ENCODE data around the gene UBE2Q2. TPM values are rescaled to one million over a fixed set of nuclear protein-coding genes. Genes with fewer than 3 reads are reported as not detected.

The UBE2Q2 gene
- polyA plus RNA-seq, 1 of the 3 experiments (the other 2 are of a cell fraction) = 14.5 TPM

GRCh38 chr15:75930866-75931265 lies 87.6 kb downstream of the UBE2Q2 start:
- Histone ChIP-seq H3K4me2 (no peak overlapping the region), H4K20me1 (ENCODE audit: insufficient read depth) (peaks cover 29% of the 10 kb centered on the region), H3K27ac (ENCODE audit: low read depth in 2 of 2, low read length in 1 of 2) (no peak overlapping the region), H3K27me3 (ENCODE audit: insufficient read depth) (no peaks in the 10 kb centered on the region), H2AFZ (ENCODE audit: low read depth) (no peak overlapping the region), H3K36me3 (replicated peaks in 1 of 2; ENCODE audit: control insufficient read depth in 1 of 2, insufficient read depth in 2 of 2, low read length in 1 of 2) (peaks cover 59 to 78% of the 10 kb centered on the region in 2 experiments), H3F3A (replicated peaks; ENCODE audit: insufficient read depth) (peaks cover 4% of the 10 kb centered on the region), H3K4me3 (ENCODE audit: low read depth in 2 of 2, low read length in 1 of 2) (no peak overlapping the region), H3K79me2 (ENCODE audit: insufficient read depth) (peaks cover 26% of the 10 kb centered on the region; the same call in 1 of the 2 replicates), H3K9me2 (no peaks in the 10 kb centered on the region), H3K9ac (no peak overlapping the region), H3K4me1 (ENCODE audit: control insufficient read depth in 1 of 2, insufficient read depth in 2 of 2, low read depth in 1 of 2, low read length in 1 of 2) (peaks cover 0 to 2% of the 10 kb centered on the region in 2 experiments; a peak in 2 of 4 replicates), H3K9me3 (no peaks in the 10 kb centered on the region)
- no peak for DNase-seq
- TF ChIP-seq REST (IDR thresholded peaks at IDR 0.05; ENCODE audit: low read depth, low read length) (no peak), TCF12 (IDR thresholded peaks at IDR 0.05) (no peak), FOSL2 (IDR thresholded peaks at IDR 0.05; ENCODE audit: borderline replicate concordance, low read depth) (no peak), POLR2AphosphoS5 (IDR thresholded peaks at IDR 0.05; ENCODE audit: low read depth, low read length) (no peak), RAD21 (IDR thresholded peaks at IDR 0.05; ENCODE audit: low read length) (no peak), FOXJ3 (CRISPR knock-in tag; IDR thresholded peaks at IDR 0.05) (no peak), EP300 (IDR thresholded peaks at IDR 0.05; ENCODE audit: borderline replicate concordance in 1 of 2, low read depth in 1 of 2, low read length in 1 of 2) (no peak)
- CTCF ChIA-PET = interaction anchor here (1.2 to 2.6 kb wide), 2 partner anchors 11 to 65 kb away, joined by 3 to 20 read pairs; no protein-coding TSS in a partner anchor
- WGBS (ENCODE audit: low lambda C conversion rate) = 100% methylated on average over 2 of the region's 2 CpGs
- POLR2A ChIA-PET = no interaction called here

DNA sequence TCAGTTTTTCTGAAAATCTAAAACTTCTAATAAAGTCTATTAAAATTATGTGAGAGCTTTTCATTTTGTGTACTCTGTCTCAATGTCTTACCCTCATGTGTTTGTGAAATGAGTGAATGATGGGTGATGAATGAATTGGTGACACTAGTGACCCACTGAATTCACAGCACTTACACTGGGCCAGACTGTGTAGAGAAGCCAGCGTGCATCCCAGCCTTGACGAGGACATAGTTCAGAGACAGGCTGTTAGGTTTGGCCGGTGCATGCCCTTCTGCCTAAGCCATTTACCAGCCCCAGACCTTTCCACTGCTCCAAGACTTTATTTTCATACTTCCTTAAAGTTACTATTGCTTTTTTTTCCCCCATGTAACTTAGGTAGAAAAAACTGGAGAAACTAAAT lies 99.2 kb downstream of the UBE2Q2 start:
- DNase-seq = no peak
- CTCF ChIA-PET = no interaction called here
- TF ChIP-seq CHD2 (IDR thresholded peaks at IDR 0.05; ENCODE audit: low read length, partially characterized antibody) (no peak), SMC3 (IDR thresholded peaks at IDR 0.05; ENCODE audit: low read depth, low read length) (no peak), RCOR1 (IDR thresholded peaks at IDR 0.05; ENCODE audit: low read length) (no peak), TAF1 (IDR thresholded peaks at IDR 0.05; ENCODE audit: borderline replicate concordance, low read depth, low read length) (no peak), PBX3 (IDR thresholded peaks at IDR 0.05) (no peak), EZH2phosphoT487 (IDR thresholded peaks at IDR 0.05; ENCODE audit: borderline replicate concordance, low read depth) (no peak), IRF3 (IDR thresholded peaks at IDR 0.05; ENCODE audit: low read depth, low read length) (no peak), YY1 (IDR thresholded peaks at IDR 0.05; ENCODE audit: low read depth) (no peak), USF2 (IDR thresholded peaks at IDR 0.05; ENCODE audit: borderline replicate concordance, low read depth, low read length) (no peak), EP300 (IDR thresholded peaks at IDR 0.05; ENCODE audit: borderline replicate concordance in 1 of 2, low read depth in 1 of 2, low read length in 1 of 2) (no peak), TCF12 (IDR thresholded peaks at IDR 0.05) (no peak), RFX5 (IDR thresholded peaks at IDR 0.05; ENCODE audit: low read length) (no peak), MXI1 (IDR thresholded peaks at IDR 0.05; ENCODE audit: low read depth, low read length) (no peak), ELF1 (IDR thresholded peaks at IDR 0.05) (no peak)

More for the DNA sequence above, 99.2 kb downstream of the UBE2Q2 start:
- no peaks in the 10 kb centered on the region for H3K9me2 ChIP-seq
- H4K20me1 ChIP-seq (ENCODE audit: insufficient read depth) = no peaks in the 10 kb centered on the region
- WGBS (ENCODE audit: low lambda C conversion rate) = 92% methylated on average over 3 of the region's 3 CpGs
- no peaks in the 10 kb centered on the region for H3K79me2 ChIP-seq (ENCODE audit: insufficient read depth)
- H3K27ac ChIP-seq (ENCODE audit: low read depth in 2 of 2, low read length in 1 of 2) = no peak overlapping the region
- no peak overlapping the region for H3K9ac ChIP-seq
- H3K36me3 ChIP-seq (replicated peaks in 1 of 2; ENCODE audit: control insufficient read depth in 1 of 2, insufficient read depth in 2 of 2, low read length in 1 of 2) = peaks cover 19 to 33% of the 10 kb centered on the region in 2 experiments
- no peak overlapping the region for H3K4me3 ChIP-seq (ENCODE audit: low read depth in 2 of 2, low read length in 1 of 2)
- no peaks in the 10 kb centered on the region for H3K9me3 ChIP-seq
- no peak overlapping the region for H2AFZ ChIP-seq (ENCODE audit: low read depth)
- H3K27me3 ChIP-seq (ENCODE audit: insufficient read depth) = no peaks in the 10 kb centered on the region
- POLR2A ChIA-PET = no interaction called here
- no peak overlapping the region for H3K4me2 ChIP-seq
- H3K4me1 ChIP-seq (ENCODE audit: control insufficient read depth in 1 of 2, insufficient read depth in 2 of 2, low read depth in 1 of 2, low read length in 1 of 2) = no peaks in the 10 kb centered on the region
- H3F3A ChIP-seq (replicated peaks; ENCODE audit: insufficient read depth) = peaks cover 32% of the 10 kb centered on the region
